H9 (cell line): ENCODE measurements around the gene MBD3L1. TPM values are rescaled to one million over a fixed set of nuclear protein-coding genes. Genes with fewer than 3 reads are reported as not detected.

Source experiments
- DNase-seq: peaks from one replicate; pipeline ENCODE4 v3.0.0-alpha.2; 2017
- H2AFZ ChIP-seq: one replicate; pipeline ENCODE4 v1.6.1; 2013; ENCODE audit warnings: mild to moderate bottlenecking, low read length, control low read depth, moderate library complexity
- H2AK5ac ChIP-seq: 2 replicates; pipeline ENCODE4 v1.6.1; 2013; ENCODE audit warnings: low read length, control low read depth, mixed read lengths; ENCODE audit not compliant: insufficient read length
- H2BK120ac ChIP-seq: one replicate; pipeline ENCODE4 v1.6.1; 2013; ENCODE audit warnings: low read depth, mild to moderate bottlenecking, low read length, control low read depth, inconsistent platforms; ENCODE audit not compliant: poor library complexity, severe bottlenecking
- H2BK12ac ChIP-seq: 2 replicates; pipeline ENCODE4 v1.6.1; 2013; ENCODE audit warnings: low read length, control low read depth, mixed read lengths, low read depth; ENCODE audit not compliant: insufficient read length
- H2BK15ac ChIP-seq: 2 replicates; pipeline ENCODE4 v1.6.1; 2013; ENCODE audit warnings: low read depth, low read length, control low read depth
- H2BK20ac ChIP-seq: one replicate; pipeline ENCODE4 v1.6.1; 2013; ENCODE audit warnings: low read depth, mild to moderate bottlenecking, low read length, control low read depth, inconsistent platforms; ENCODE audit not compliant: poor library complexity, severe bottlenecking
- H2BK5ac ChIP-seq: 2 replicates; pipeline ENCODE4 v1.6.1; 2013; ENCODE audit warnings: low read length, control low read depth, mixed read lengths; ENCODE audit not compliant: insufficient read length
- H3K14ac ChIP-seq: 2 replicates; pipeline ENCODE4 v1.6.1; 2013; ENCODE audit warnings: low read length, control low read depth; ENCODE audit not compliant: insufficient read depth
- H3K18ac ChIP-seq: 2 replicates; pipeline ENCODE4 v1.6.1; 2013; ENCODE audit warnings: low read depth, mild to moderate bottlenecking, mixed read lengths, low read length, control low read depth; ENCODE audit not compliant: insufficient read length
- H3K23ac ChIP-seq: 2 replicates; pipeline ENCODE4 v1.6.1; 2013; ENCODE audit warnings: low read length, control low read depth, mixed read lengths, low read depth; ENCODE audit not compliant: insufficient read length
- H3K23me2 ChIP-seq: 2 replicates; pipeline ENCODE4 v1.6.1; 2013; ENCODE audit warnings: low read depth, mild to moderate bottlenecking, mixed read lengths, low read length, control low read depth; ENCODE audit not compliant: insufficient read length, poor library complexity, severe bottlenecking
- H3K27ac ChIP-seq: 2 replicates; pipeline ENCODE4 v1.5.1; 2013; ENCODE audit warnings: low read length, control low read depth, mixed read lengths, low read depth; ENCODE audit not compliant: insufficient read length
- H3K27me3 ChIP-seq: 2 replicates; pipeline ENCODE4 v1.6.1; 2013; ENCODE audit warnings: low read length, control low read depth, inconsistent platforms; ENCODE audit not compliant: insufficient read depth
- H3K4ac ChIP-seq: 2 replicates; pipeline ENCODE4 v1.6.1; 2013; ENCODE audit warnings: low read depth, mild to moderate bottlenecking, control low read depth, inconsistent platforms, low read length, moderate library complexity
- H3K4me1 ChIP-seq: 2 replicates; pipeline ENCODE4 v1.6.1; 2013; ENCODE audit warnings: low read length, control low read depth, inconsistent platforms; ENCODE audit not compliant: insufficient read depth
- H3K4me2 ChIP-seq: 2 replicates; pipeline ENCODE4 v1.6.1; 2013; ENCODE audit warnings: low read length, control low read depth, mixed read lengths; ENCODE audit not compliant: insufficient read length, insufficient read depth
- H3K56ac ChIP-seq: 2 replicates; pipeline ENCODE4 v1.6.1; 2013; ENCODE audit warnings: low read depth, mild to moderate bottlenecking, mixed read lengths, low read length, control low read depth; ENCODE audit not compliant: insufficient read length
- H3K79me1 ChIP-seq: 2 replicates; pipeline ENCODE4 v1.6.1; 2013; ENCODE audit warnings: low read depth, mild to moderate bottlenecking, moderate library complexity, low read length, control low read depth, inconsistent platforms; ENCODE audit not compliant: insufficient read depth, poor library complexity, severe bottlenecking
- H3K79me2 ChIP-seq: 2 replicates; pipeline ENCODE4 v1.6.1; 2013; ENCODE audit warnings: low read length, control low read depth, inconsistent platforms; ENCODE audit not compliant: insufficient read depth
- H3K9ac ChIP-seq: 2 replicates; pipeline ENCODE4 v1.6.1; 2013; ENCODE audit warnings: low read length, control low read depth, mixed read lengths; ENCODE audit not compliant: insufficient read length; ENCODE audit errors: extremely low read depth
- H3K9me3 ChIP-seq: one replicate; pipeline ENCODE4 v1.6.1; 2013; ENCODE audit warnings: low read depth, low read length, inconsistent platforms; ENCODE audit not compliant: control insufficient read depth
- H3T11ph ChIP-seq: one replicate; pipeline ENCODE4 v1.6.1; 2013; ENCODE audit warnings: mild to moderate bottlenecking, low read length, control low read depth, inconsistent platforms
- H4K20me1 ChIP-seq: one replicate; pipeline ENCODE4 v1.6.1; 2013; ENCODE audit not compliant: control insufficient read depth, insufficient read length, insufficient read depth
- H4K5ac ChIP-seq: 2 replicates; pipeline ENCODE4 v1.6.1; 2013; ENCODE audit warnings: low read depth, mild to moderate bottlenecking, mixed read lengths, low read length, control low read depth; ENCODE audit not compliant: insufficient read length
- H4K8ac ChIP-seq: replicated peaks from 2 replicates; pipeline ENCODE4 v1.6.1; 2013; ENCODE audit warnings: low read length, control low read depth, mixed read lengths, low read depth; ENCODE audit not compliant: insufficient read length
- H4K91ac ChIP-seq: 2 replicates; pipeline ENCODE4 v1.6.1; 2013; ENCODE audit warnings: low read depth, mild to moderate bottlenecking, moderate library complexity, mixed read lengths, low read length, control low read depth; ENCODE audit not compliant: insufficient read length
- H3K27ac Mint-ChIP-seq, 3 experiments: 2 replicates in 2 of 3; 3 replicates in 1 of 3; pipeline ENCODE4 v1.8.0; 2020 to 2021; ENCODE audit warnings: mixed read lengths in 3 of 3, mild to moderate bottlenecking in 1 of 3, moderate library complexity in 1 of 3
- H3K27me3 Mint-ChIP-seq: 2 replicates; pipeline ENCODE4 v1.8.0; 2021; ENCODE audit warnings: low read depth, mild to moderate bottlenecking, moderate library complexity, mixed read lengths
- H3K36me3 Mint-ChIP-seq, 3 experiments: 2 replicates in 2 of 3; 3 replicates in 1 of 3; pipeline ENCODE4 v1.8.0; 2020 to 2021; ENCODE audit warnings: low read depth in 3 of 3, mixed read lengths in 3 of 3; ENCODE audit not compliant: insufficient read depth in 1 of 3
- H3K4me1 Mint-ChIP-seq, 2 experiments: 2 replicates each; pipeline ENCODE4 v1.8.0; 2020; ENCODE audit warnings: mixed read lengths in 2 of 2
- H3K4me3 Mint-ChIP-seq, 2 experiments: 2 replicates in 1 of 2; 3 replicates in 1 of 2; pipeline ENCODE4 v1.8.0; 2020 to 2021; ENCODE audit warnings: mild to moderate bottlenecking in 2 of 2, mixed read lengths in 2 of 2, moderate library complexity in 1 of 2
- H3K9me3 Mint-ChIP-seq, 2 experiments: 2 replicates in 1 of 2; 3 replicates in 1 of 2; pipeline ENCODE4 v1.8.0; 2020; ENCODE audit warnings: mild to moderate bottlenecking in 2 of 2, mixed read lengths in 2 of 2, moderate library complexity in 1 of 2
- WGBS: extraction: QIAGEN DNeasy Blood & Tissue Kit; methylation state at CpG from one replicate; pipeline ENCODE4 v1.1.7; 2013; ENCODE audit warnings: missing lambda C conversion rate, low lambda C conversion rate, mixed read lengths; ENCODE audit not compliant: insufficient read length; ENCODE audit errors: extremely low coverage; 5-methylcytosine and 5-hydroxymethylcytosine counted together
- total RNA-seq: library from RNA; stranded (reverse); gene quantifications from 2 replicates; pipeline ENCODE4 v1.2.1, GENCODE V29; 2021
- TF ChIP-seq, protein P1 (sequence below): fragments of 200-600 bp; sonication (generic); conservative IDR thresholded peaks from 3 replicates; pipeline ENCODE4 v1.8.0; 2021; ENCODE audit warnings: antibody characterized with exemption, mild to moderate bottlenecking

The MBD3L1 gene
- total RNA-seq, 1 experiment from 2014 or later, result not detected

DNA sequence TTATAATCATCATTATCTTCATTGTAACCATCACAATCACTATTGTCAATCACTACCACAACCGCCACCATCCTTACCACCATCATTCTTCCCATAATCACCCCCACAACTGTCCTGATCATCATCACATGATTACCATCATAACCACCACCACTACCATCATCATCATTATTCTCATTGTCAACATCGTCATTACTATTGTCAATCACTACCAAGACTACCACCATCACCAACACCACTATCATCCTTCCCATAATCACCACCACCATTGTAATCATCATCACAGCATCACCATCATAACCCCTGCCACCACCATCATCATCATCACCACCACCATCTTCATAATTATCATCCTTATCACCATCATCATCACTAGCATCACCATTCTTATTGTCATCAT lies 55.2 kb downstream of the MBD3L1 start:
- peaks cover 0 to 13% of the 10 kb centered on the region in 2 experiments; a peak in 3 of 5 replicates for H3K9me3 Mint-ChIP-seq
- H3K18ac ChIP-seq, result no peak overlapping the region
- no peak overlapping the region for H3K56ac ChIP-seq
- H4K91ac ChIP-seq, result no peak overlapping the region
- no peak overlapping the region for H2BK20ac ChIP-seq
- H3K4me1 Mint-ChIP-seq, result no peaks in the 10 kb centered on the region
- H3K4me2 ChIP-seq, result no peak overlapping the region
- no peak overlapping the region for H3T11ph ChIP-seq
- H3K23me2 ChIP-seq, result no peaks in the 10 kb centered on the region
- peaks cover 99% of the 10 kb centered on the region for H3K9me3 ChIP-seq
- H2AFZ ChIP-seq, result no peak overlapping the region
- H3K79me1 ChIP-seq, result no peaks in the 10 kb centered on the region
- no peak overlapping the region for H2BK120ac ChIP-seq
- no peak overlapping the region for H2AK5ac ChIP-seq
- no peak overlapping the region for H4K8ac ChIP-seq
- no peaks in the 10 kb centered on the region for H3K79me2 ChIP-seq
- no peak overlapping the region for H3K4me3 Mint-ChIP-seq
- no peak overlapping the region for H2BK12ac ChIP-seq
- 100% methylated on average over 1 of the region's 2 CpGs for WGBS
- TF ChIP-seq, protein P1, sequence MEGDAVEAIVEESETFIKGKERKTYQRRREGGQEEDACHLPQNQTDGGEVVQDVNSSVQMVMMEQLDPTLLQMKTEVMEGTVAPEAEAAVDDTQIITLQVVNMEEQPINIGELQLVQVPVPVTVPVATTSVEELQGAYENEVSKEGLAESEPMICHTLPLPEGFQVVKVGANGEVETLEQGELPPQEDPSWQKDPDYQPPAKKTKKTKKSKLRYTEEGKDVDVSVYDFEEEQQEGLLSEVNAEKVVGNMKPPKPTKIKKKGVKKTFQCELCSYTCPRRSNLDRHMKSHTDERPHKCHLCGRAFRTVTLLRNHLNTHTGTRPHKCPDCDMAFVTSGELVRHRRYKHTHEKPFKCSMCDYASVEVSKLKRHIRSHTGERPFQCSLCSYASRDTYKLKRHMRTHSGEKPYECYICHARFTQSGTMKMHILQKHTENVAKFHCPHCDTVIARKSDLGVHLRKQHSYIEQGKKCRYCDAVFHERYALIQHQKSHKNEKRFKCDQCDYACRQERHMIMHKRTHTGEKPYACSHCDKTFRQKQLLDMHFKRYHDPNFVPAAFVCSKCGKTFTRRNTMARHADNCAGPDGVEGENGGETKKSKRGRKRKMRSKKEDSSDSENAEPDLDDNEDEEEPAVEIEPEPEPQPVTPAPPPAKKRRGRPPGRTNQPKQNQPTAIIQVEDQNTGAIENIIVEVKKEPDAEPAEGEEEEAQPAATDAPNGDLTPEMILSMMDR, result no peak
- peaks cover 0 to 8% (median 4%) of the 10 kb centered on the region in 3 experiments; a peak in 4 of 7 replicates for H3K36me3 Mint-ChIP-seq
- H3K27me3 ChIP-seq, result no peaks in the 10 kb centered on the region
- H4K20me1 ChIP-seq, result no peaks in the 10 kb centered on the region
- DNase-seq, result no peak
- no peak overlapping the region for H4K5ac ChIP-seq
- H3K27me3 Mint-ChIP-seq, result peaks cover 1% of the 10 kb centered on the region; the same call in 1 of the 2 replicates
- H2BK15ac ChIP-seq, result no peak overlapping the region
- H3K4ac ChIP-seq, result no peak overlapping the region
- no peaks in the 10 kb centered on the region for H3K4me1 ChIP-seq
- no peak overlapping the region for H3K27ac ChIP-seq
- H3K14ac ChIP-seq, result no peak overlapping the region
- H3K9ac ChIP-seq, result no peak overlapping the region
- no peak overlapping the region for H3K27ac Mint-ChIP-seq
- no peak overlapping the region for H3K23ac ChIP-seq
- H2BK5ac ChIP-seq, result no peak overlapping the region
